ENCODE results near the gene ADK. TPM values are rescaled to one million over a fixed set of nuclear protein-coding genes. Genes with fewer than 3 reads are reported as not detected.

ADK gene
- total and polyA plus RNA-seq, 11 donors = 20.8 to 55.5 (median 39.8) TPM

DNA sequence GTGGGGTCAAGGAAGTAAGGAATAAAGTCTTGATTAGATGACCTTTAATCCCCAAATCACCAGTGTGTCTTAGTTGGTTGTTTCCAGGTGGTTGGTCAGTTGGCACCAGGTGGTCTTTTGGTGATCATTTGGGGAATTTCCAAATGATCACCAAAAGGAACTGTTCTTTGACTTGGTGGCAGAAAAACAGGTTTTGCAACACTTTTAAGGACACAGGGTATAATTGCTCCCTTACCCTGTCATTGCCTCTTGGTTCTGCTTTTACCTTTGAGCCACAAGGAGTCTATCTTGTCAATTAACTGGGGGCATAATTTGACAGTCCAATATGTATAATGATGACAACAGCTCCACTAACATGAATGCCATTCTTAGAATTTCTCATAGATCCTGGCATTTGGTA is 104.2 kb downstream of the ADK start:
- no peak for DNase-seq
- no peak for ATAC-seq
- H3K27ac ChIP-seq = no peak overlapping the region
- no peaks in the 10 kb centered on the region for H3K27me3 ChIP-seq
- intact Hi-C loops (cut with DNase I) = no loop called here
- TF ChIP-seq, protein P1, sequence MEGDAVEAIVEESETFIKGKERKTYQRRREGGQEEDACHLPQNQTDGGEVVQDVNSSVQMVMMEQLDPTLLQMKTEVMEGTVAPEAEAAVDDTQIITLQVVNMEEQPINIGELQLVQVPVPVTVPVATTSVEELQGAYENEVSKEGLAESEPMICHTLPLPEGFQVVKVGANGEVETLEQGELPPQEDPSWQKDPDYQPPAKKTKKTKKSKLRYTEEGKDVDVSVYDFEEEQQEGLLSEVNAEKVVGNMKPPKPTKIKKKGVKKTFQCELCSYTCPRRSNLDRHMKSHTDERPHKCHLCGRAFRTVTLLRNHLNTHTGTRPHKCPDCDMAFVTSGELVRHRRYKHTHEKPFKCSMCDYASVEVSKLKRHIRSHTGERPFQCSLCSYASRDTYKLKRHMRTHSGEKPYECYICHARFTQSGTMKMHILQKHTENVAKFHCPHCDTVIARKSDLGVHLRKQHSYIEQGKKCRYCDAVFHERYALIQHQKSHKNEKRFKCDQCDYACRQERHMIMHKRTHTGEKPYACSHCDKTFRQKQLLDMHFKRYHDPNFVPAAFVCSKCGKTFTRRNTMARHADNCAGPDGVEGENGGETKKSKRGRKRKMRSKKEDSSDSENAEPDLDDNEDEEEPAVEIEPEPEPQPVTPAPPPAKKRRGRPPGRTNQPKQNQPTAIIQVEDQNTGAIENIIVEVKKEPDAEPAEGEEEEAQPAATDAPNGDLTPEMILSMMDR (IDR thresholded peaks at IDR 0.05) = no peak
- TF ChIP-seq POLR2A (IDR thresholded peaks at IDR 0.05) = no peak
- H3K4me3 ChIP-seq = no peak overlapping the region
- H3K4me1 ChIP-seq = no peaks in the 10 kb centered on the region
- no peaks in the 10 kb centered on the region for H3K36me3 ChIP-seq
- H3K9me3 ChIP-seq = no peaks in the 10 kb centered on the region

DNA sequence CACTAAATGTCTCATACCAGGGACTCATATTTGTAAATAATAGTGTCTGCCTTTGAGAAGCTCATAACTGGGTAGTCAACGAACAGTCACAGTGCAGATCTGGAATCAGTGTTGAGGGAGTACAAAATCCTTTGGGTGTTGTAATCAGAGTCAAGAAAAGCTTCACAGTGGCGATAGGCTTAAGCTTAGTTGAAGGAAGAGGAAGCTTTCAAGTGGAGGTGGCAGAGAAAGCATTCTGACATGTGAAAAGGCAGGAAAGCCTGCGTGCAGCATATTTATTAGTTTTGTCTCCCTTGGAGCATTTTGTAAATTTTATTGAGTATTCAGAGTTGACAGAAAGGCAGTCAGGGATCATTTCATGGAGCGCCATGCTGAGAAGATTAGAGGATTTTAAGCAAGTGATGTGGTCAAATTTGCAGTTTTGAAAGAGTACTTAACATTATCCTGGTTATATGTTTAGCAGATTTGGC is 104.9 kb downstream of the ADK start:
- ATAC-seq (no peak), DNase-seq (no peak)
- no peak for TF ChIP-seq POLR2A (IDR thresholded peaks at IDR 0.05)
- TF ChIP-seq, protein P1 (IDR thresholded peaks at IDR 0.05) = no peak
- no peak overlapping the region for H3K27ac ChIP-seq
- no peaks in the 10 kb centered on the region for H3K4me1 ChIP-seq
- 70 to 75% (median 72%) methylated on average over 4 of the region's 4 CpGs for WGBS, 4 donors
- intact Hi-C loops (cut with DNase I) = no loop called here
- H3K4me3 ChIP-seq = no peak overlapping the region
- no peaks in the 10 kb centered on the region for H3K27me3 ChIP-seq
- H3K36me3 ChIP-seq = no peaks in the 10 kb centered on the region
- no peaks in the 10 kb centered on the region for H3K9me3 ChIP-seq

- Histone ChIP-seq H3K27ac (no peak overlapping the region), H3K27me3 (no peaks in the 10 kb centered on the region), H3K36me3 (no peaks in the 10 kb centered on the region), H3K4me3 (no peak overlapping the region), H3K4me1 (peaks cover 0 to 4% (median 0%) of the 10 kb centered on the region in 12 donors), H3K9me3 (no peaks in the 10 kb centered on the region)
- TF ChIP-seq, protein P1 (IDR thresholded peaks at IDR 0.05) = no peak
- TF ChIP-seq POLR2A (IDR thresholded peaks at IDR 0.05) = no peak
- ATAC-seq (no peak), DNase-seq (no peak)
- WGBS, 4 donors = 92 to 96% (median 94%) methylated on average over 2 of the region's 2 CpGs
- intact Hi-C loops (cut with DNase I) = loop anchor here in 5 of 10 donors (5.0 to 10.0 kb wide), 5 partner anchors 562 to 974 kb away; partner anchors contain the start of genes KAT6B (in 3 of the 5) and COMTD1 (in 1 of the 5)
Observed at GRCh38 chr10:74262856-74263255, 111.8 kb downstream of the ADK start.

- H3K27me3 ChIP-seq = no peaks in the 10 kb centered on the region
- intact Hi-C loops (cut with DNase I) = loop anchor here in 5 of 10 donors (2.0 to 10.0 kb wide), 6 partner anchors 561 to 973 kb away; partner anchors contain the start of genes KAT6B (in 3 of the 5) and COMTD1 (in 1 of the 5)
- peaks cover 0 to 4% (median 0%) of the 10 kb centered on the region in 12 donors for H3K4me1 ChIP-seq
- no peaks in the 10 kb centered on the region for H3K9me3 ChIP-seq
- H3K36me3 ChIP-seq = no peaks in the 10 kb centered on the region
- DNase-seq (no peak), ATAC-seq (no peak)
- TF ChIP-seq, protein P1 (IDR thresholded peaks at IDR 0.05) = no peak
- TF ChIP-seq POLR2A (IDR thresholded peaks at IDR 0.05) = no peak
- H3K27ac ChIP-seq = no peak overlapping the region
- no peak overlapping the region for H3K4me3 ChIP-seq
Observed at GRCh38 chr10:74263996-74264395, 113.0 kb downstream of the ADK start.

Measured in heart left ventricle (tissue), 16 donors.